Activated CD8-positive, alpha-beta memory T cell treated with anti-CD3 and anti-CD28 coated beads, Interleukin-2, amount 50 U/mL, for 4 hours (primary cell): ENCODE results near the gene PHACTR1.

Experiments used
- DNase-seq: peaks from one replicate; pipeline ENCODE4 v3.0.0-alpha.2; 2020

The PHACTR1 gene

DNA sequence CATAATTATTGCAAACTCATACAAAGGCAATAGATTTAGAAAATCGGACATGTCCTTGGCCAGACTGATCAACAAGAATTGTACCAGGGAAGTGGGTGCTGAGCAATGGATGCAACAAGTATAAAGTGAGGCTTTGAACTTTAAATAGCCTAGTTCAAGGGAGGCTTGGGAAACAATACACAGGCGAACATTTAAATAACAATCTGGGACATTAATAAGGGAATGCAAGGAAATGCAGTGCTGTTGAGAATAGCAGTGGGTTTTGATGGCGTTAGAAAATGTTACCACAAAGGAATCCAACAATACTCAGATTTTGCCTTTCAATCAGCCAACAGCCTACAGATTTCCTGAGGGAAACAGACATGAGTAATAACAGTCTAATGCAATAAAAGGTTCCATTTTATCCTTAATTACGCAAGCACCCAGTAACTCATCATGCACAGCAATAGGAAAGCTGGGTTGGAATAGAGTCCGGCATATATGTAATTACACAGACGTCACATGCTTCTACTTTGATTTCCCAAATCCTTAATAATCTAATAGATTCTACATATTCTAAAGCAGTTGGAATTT, 134.6 kb downstream of the PHACTR1 start:
- DNase-seq: no peak

- no peak for DNase-seq
These were observed 145.0 kb downstream of the PHACTR1 start for GRCh38 chr6:12861603-12862002.

DNA sequence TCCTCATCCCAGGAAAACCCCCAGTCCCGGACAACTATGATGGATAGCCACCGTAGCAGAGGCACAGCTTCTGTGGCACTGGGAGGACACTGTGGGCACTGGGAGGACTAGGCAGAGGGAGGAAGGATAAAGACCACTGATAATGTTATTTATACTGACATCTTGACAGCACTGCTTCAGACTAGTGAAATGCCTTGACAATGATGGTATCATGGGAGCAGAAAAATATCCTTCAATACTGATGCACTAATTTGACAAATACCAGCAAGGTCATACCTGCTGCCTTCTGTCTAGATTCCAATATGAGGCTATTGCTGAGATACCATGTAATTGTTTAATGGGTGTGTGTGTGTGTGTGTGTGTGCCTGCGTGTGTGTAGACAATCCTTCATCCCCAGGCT, 148.6 kb downstream of the PHACTR1 start:
- DNase-seq: no peak

- no peak for DNase-seq
These were observed 149.2 kb downstream of the PHACTR1 start for GRCh38 chr6:12865671-12866181.

DNA sequence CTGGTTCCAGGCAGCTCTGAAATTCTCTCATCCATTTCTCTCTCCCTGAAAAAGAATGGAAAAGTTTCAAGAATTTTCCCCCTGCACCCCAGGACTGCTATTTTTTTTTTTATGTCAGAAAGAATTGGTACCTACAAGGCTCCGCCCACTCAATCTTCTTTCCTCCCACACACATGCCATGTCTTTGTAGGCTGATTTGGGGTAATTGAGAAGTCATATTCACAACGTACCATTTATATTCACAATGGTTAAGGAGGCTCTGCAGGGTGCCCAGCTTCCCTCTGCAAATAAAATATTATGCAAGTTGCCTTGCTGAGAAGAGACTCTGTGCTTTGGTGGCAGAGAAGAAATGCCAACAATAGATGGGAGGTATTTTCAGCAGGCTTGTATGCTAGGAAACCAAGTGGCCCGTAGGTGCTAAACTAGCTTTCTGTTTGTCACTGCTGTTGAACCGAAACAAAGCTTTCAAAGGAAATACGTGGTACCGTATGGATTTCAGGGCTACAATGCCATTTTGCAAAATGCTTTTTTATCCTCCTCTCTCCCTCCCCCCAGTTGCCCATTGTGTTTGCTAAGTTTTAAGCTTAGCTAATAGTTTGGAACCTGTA, 150.0 kb downstream of the PHACTR1 start:
- no peak for DNase-seq

GRCh38 chr6:12869816-12870432, 153.4 kb downstream of the PHACTR1 start:
- no peak for DNase-seq

DNA sequence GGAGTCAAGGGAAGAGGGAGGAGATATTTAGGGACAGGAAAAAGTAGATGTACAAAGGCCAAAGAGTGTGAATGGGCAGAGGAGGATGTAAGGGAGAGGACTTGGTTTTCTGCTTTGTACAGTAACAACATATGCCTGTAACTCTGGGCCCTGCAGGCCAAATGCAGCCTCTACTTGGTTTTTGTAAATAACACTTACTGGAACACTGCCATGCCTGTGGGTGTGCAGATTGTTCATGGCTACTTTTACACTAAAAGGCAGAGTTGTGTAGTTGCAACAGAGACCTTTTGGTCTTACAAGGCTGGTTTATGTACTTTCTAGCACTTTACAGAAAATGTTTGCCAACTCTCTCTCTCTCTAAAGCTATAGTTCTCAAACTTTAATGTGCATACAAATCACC, 157.1 kb downstream of the PHACTR1 start:
- no peak for DNase-seq

GRCh38 chr6:12875051-12875450, 158.5 kb downstream of the PHACTR1 start:
- no peak for DNase-seq

GRCh38 chr6:12878741-12879140, 162.2 kb downstream of the PHACTR1 start:
- no peak for DNase-seq

DNA sequence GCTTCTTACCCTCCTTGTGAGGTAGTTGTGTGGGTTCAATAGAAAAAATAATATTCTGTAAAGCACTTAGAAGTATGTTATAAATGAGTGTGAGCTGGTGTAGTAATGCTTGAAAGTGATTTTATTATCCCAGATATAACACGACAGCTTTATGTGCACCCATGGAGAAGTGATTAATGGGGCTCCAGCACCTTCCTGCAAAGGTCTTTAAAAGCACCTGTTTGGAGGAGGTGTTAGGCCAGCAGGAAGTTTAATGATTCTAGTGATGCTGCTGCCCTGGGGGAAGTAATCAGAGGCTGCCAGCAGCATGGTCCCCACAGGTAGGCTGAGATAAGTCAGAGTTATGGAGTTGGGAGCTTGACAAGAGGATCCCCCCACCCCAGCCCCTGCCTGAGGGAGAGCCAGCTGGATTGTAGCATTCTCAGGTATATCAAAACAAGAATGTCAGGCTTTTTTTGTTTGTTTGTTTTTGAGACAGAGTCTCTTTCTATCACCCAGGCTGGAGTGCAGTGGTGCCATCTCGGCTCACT, 166.3 kb downstream of the PHACTR1 start:
- no peak for DNase-seq

GRCh38 chr6:12884983-12885382, 168.4 kb downstream of the PHACTR1 start:
- DNase-seq: no peak

DNA sequence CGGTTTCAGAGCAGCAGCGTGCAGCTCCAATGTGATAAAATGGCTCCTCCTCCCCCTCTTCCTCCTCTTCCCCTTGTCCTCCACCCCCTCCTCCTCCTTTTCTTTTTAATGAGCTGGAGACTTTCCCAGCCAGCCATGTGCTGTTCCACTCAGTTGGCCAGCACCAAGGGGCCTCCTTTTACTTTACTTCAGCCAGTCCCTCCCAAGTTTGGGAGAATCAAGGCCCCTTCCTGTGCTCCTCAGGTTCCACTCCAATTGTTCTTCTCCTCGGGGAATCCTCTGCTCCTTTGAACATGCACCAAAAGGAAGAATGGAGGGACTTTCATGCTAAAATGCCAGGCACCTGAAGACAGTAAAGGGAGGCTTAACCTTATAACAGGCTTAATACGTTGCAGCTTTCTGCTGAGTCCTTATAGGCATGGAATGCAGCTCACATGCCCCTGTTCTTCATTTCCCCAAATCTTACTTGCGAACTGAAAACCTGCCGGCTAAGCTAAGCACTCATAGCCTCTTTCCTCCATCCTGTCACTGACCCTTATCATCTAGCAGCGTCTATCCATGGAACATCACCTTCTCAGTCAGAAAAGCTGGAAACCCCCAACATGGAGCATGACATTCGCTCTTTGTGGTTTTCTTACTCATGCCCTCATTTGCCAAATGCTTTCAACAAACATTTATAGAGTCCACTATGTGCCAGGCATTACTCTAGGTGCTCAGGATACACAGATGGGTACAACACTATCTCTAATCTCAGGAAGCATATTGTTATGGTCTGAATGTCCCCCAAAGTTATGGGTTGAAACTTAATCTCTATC, 170.6 kb downstream of the PHACTR1 start:
- DNase-seq: no peak

DNA sequence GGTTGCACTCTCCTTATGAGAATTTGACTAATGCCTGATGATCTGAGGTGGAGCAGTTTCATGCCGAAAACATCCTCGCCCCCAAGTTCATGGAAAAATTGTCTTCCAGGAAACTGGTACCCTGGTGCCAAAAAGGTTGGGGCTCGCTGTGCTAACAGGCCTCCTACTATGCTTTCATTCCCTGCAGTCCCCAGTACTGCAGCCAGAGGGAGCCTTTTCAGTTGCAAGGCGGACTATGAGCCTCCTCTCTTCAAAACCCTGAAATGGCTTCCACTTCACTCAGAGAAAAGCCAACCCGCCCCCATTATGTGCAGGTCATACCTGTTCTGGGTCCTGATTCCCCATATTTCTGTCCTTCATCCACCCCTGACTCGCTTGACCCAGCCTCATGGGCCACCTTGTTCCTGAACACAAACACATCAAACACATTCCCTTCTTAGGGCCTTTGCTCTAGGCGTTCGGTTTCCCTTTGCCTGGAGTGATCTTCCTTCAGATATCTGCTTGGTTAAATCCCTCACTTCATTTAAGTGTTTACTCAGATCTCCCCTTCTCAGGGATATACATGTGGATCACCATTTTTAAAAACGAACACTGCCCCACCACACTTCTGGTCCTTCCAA, 173.7 kb downstream of the PHACTR1 start:
- DNase-seq: no peak

DNA sequence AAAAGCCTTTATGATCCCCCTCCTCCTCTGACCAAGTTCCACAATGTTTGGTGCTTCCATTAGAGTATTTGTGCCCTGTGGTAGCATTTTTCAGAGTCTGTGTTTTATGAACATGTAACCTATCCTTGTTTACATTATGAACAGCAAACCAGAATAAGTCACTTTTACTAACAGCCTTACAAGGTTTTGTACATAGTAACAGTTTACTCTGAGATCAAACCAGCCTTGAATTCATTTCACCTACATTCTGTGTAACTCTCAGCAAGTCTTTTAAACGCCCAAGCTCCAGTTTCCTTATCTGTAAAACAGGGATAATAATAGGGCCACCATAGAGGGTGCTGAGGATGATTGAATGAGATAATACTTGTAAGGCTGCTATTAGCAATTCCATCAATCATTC, 175.0 kb downstream of the PHACTR1 start:
- DNase-seq: no peak

DNA sequence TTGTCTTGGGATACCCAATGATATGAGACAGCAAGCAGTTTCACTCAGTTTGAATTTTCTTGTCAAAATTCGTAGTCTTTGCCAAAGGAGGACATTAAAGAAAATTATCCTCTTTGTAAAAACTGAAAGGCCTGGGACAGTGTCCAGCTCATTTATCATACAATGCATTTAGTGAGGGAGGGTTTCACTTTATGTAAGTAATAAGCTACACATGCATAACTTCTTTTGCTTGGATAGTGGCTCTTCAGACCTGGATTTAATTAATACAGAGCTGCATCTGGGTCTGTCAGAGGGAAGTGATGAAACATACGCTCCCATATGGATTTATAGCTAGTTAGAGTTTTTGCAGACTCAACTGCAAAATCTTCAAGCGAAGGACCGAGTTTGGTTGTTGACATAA, 175.6 kb downstream of the PHACTR1 start:
- DNase-seq: no peak

GRCh38 chr6:12893036-12893435, 176.5 kb downstream of the PHACTR1 start:
- no peak for DNase-seq

DNA sequence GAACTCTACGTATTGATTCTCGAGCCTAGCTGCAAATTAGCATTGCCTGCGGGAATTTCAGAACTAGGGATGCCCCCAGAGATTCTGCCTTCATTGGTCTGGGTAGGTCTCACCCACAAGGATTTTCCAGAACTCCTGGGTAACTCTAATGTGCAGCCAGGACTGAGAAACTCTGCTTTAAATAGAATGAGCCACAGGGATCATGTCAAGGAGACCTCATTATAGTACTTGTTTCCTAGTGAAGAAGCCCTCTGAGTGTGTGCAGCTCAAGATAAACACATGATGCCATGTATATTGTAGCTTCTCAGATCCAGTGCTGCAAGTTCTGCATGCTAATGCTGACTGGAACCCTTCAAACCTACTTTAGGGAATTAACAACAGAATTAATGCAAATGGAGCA, 179.2 kb downstream of the PHACTR1 start:
- DNase-seq: no peak

- DNase-seq: no peak
These were observed 179.7 kb downstream of the PHACTR1 start for GRCh38 chr6:12896208-12896733.

- no peak for DNase-seq
These were observed 182.0 kb downstream of the PHACTR1 start for GRCh38 chr6:12898603-12899002.

GRCh38 chr6:12899046-12899833, 182.7 kb downstream of the PHACTR1 start:
- DNase-seq: no peak

- DNase-seq: no peak
These were observed 186.7 kb downstream of the PHACTR1 start for GRCh38 chr6:12903246-12903645.

GRCh38 chr6:12909833-12910232, 193.3 kb downstream of the PHACTR1 start:
- no peak for DNase-seq
